Duodenal mucosa (tissue), 2 donors: ENCODE data around the gene REXO4.

ENCODE experiments used
- H3K27ac ChIP-seq: one replicate; pipeline ENCODE4 v1.7.0; 2013; ENCODE audit warnings: low read depth, low read length
- H3K27me3 ChIP-seq, 2 donors: one replicate each; pipeline ENCODE4 v1.7.0; 2013; ENCODE audit warnings: low read length in 2 of 2, control low read depth in 1 of 2; ENCODE audit not compliant: insufficient read depth in 2 of 2, control insufficient read depth in 1 of 2
- H3K36me3 ChIP-seq, 2 donors: one replicate each; pipeline ENCODE4 v1.7.0; 2013; ENCODE audit warnings: low read length in 2 of 2, control low read depth in 1 of 2; ENCODE audit not compliant: insufficient read depth in 2 of 2, control insufficient read depth in 1 of 2
- H3K4me1 ChIP-seq, 2 donors: one replicate each; pipeline ENCODE4 v1.7.0; 2013; ENCODE audit warnings: low read length in 2 of 2, control low read depth in 1 of 2; ENCODE audit not compliant: insufficient read depth in 2 of 2, control insufficient read depth in 1 of 2
- H3K4me3 ChIP-seq, 2 donors: one replicate each; pipeline ENCODE4 v1.7.0; 2013; ENCODE audit warnings: low read length in 2 of 2, low read depth in 1 of 2
- H3K9ac ChIP-seq, 2 donors: one replicate each; pipeline ENCODE4 v1.7.0; 2013; ENCODE audit warnings: low read length in 2 of 2, low read depth in 1 of 2
- H3K9me3 ChIP-seq, 2 donors: one replicate each; pipeline ENCODE4 v1.7.0; 2013; ENCODE audit warnings: low read length in 2 of 2, control low read depth in 1 of 2; ENCODE audit not compliant: control insufficient read depth in 1 of 2

REXO4 gene

GRCh38 chr9:133459476-133460404, 41.9 kb upstream of the REXO4 start, which contains the start of gene CACFD1:
TSS of gene CACFD1 (plus strand) at chr9:133459978. CDS start at chr9:133460067, 89 bp downstream.
- H3K27ac ChIP-seq, result peak within 1 kb of the TSS; percentile 98
- H3K27me3 ChIP-seq, result no peaks in the 10 kb centered on the region
- peak within 1 kb of the TSS; percentile 79 to 86 for H3K4me3 ChIP-seq
- peaks cover 0 to 9% of the 10 kb centered on the region in 2 donors for H3K36me3 ChIP-seq
- no peaks in the 10 kb centered on the region for H3K9me3 ChIP-seq
- H3K9ac ChIP-seq, result peak within 1 kb of the TSS; percentile 81 to 86
- H3K4me1 ChIP-seq, result peaks cover 20 to 21% of the 10 kb centered on the region in 2 donors

DNA sequence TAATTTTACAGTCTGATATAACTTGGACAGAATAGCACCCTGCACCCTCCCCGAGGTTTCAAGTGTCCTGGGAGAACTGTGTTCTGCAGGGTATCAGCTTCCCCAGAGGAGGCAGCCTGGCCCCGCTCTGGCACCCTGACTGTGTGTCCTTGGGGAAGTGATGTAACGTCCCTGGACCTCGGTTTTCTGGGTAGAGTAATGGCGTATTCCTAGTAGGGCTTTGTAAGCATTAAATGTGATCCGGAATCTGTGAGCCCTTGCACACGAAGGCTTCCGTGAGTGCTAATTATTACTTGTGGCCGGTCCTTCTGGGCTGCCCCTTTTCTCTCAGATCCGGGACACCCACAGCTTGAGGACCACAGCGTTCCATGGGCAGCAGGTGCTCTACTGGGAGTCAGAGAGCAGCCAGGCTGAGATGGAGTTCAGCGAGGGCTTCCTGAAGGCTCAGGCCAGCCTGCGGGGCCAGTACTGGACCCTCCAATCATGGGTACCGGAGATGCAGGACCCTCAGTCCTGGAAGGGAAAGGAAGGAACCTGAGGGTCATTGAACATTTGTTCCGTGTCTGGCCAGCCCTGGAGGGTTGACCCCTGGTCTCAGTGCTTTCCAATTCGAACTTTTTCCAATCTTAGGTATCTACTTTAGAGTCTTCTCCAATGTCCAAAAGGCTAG, 41.0 kb upstream of the REXO4 start:
- peak overlapping the region; percentile 58 to 75 for H3K4me3 ChIP-seq
- peaks cover 20 to 21% of the 10 kb centered on the region in 2 donors for H3K4me1 ChIP-seq
- no peaks in the 10 kb centered on the region for H3K9me3 ChIP-seq
- H3K27ac ChIP-seq, result no peak overlapping the region
- peaks cover 0 to 5% of the 10 kb centered on the region in 2 donors for H3K36me3 ChIP-seq
- H3K9ac ChIP-seq, result no peak overlapping the region
- H3K27me3 ChIP-seq, result no peaks in the 10 kb centered on the region

DNA sequence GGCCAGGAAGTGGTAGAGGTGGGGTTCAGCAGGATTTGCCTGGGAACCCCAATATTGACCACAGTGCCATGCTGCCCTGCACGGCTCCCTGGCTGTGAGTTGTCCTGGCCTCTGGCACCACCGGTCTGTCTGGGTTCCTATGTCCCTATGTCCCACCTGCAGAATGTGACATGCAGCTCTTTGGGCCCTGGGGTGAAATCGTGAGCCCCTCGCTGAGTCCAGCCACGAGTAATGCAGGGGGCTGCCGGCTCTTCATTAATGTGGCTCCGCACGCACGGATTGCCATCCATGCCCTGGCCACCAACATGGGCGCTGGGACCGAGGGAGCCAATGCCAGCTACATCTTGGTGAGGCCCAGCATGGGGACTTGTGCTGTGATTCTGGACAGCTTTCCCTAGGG, 39.9 kb upstream of the REXO4 start:
- peaks cover 20 to 21% of the 10 kb centered on the region in 2 donors for H3K4me1 ChIP-seq
- no peak overlapping the region for H3K4me3 ChIP-seq
- no peaks in the 10 kb centered on the region for H3K36me3 ChIP-seq
- H3K27me3 ChIP-seq, result no peaks in the 10 kb centered on the region
- H3K27ac ChIP-seq, result no peak overlapping the region
- H3K9ac ChIP-seq, result no peak overlapping the region
- no peaks in the 10 kb centered on the region for H3K9me3 ChIP-seq

DNA sequence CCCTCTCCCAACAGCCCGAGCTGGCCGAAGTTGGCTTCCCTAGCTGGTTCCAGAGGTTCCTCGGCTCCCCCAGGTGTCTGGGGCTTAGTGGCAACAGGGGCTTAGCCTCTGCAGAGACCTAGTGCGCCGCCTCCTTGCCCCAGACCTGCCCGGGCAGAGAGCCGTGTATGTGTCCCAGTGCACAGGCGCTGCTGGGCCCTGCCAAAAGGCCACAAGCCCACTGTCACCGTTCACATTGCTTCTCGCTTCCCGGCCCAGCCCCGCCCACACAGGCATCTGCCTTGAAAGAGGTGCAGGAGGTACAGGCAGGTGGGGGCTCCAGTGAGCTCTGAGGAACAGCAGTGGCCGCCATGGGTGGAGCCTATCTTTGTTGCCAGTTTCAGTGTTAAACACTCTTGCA, 39.4 kb upstream of the REXO4 start:
- Histone ChIP-seq H3K9me3 (no peaks in the 10 kb centered on the region), H3K4me1 (peaks cover 20 to 21% of the 10 kb centered on the region in 2 donors), H3K27ac (no peak overlapping the region), H3K4me3 (no peak overlapping the region), H3K36me3 (no peaks in the 10 kb centered on the region), H3K9ac (no peak overlapping the region), H3K27me3 (no peaks in the 10 kb centered on the region)

DNA sequence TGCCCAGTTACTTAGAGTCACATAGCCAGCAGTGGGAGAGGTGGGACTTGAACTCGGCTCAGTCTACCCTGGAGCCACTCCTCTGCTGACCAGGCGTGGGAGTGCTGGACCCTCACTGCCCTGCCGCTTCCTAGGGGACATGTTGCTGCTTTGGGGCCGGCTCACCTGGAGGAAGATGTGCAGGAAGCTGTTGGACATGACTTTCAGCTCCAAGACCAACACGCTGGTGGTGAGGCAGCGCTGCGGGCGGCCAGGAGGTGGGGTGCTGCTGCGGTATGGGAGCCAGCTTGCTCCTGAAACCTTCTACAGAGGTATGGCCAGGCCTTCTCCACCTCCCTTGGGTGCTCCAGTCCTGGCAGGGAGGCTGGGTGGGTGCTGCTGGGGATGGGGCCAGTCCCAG, 38.6 kb upstream of the REXO4 start:
- H3K9ac ChIP-seq, result no peak overlapping the region
- no peak overlapping the region for H3K4me3 ChIP-seq
- H3K36me3 ChIP-seq, result no peaks in the 10 kb centered on the region
- no peak overlapping the region for H3K27ac ChIP-seq
- H3K4me1 ChIP-seq, result peaks cover 15 to 18% of the 10 kb centered on the region in 2 donors
- no peaks in the 10 kb centered on the region for H3K9me3 ChIP-seq
- H3K27me3 ChIP-seq, result no peaks in the 10 kb centered on the region

GRCh38 chr9:133455936-133456335, 38.1 kb upstream of the REXO4 start:
- H3K36me3 ChIP-seq, result no peaks in the 10 kb centered on the region
- no peak overlapping the region for H3K9ac ChIP-seq
- no peak overlapping the region for H3K27ac ChIP-seq
- no peak overlapping the region for H3K4me3 ChIP-seq
- H3K4me1 ChIP-seq, result peaks cover 10 to 14% of the 10 kb centered on the region in 2 donors
- no peaks in the 10 kb centered on the region for H3K9me3 ChIP-seq
- H3K27me3 ChIP-seq, result no peaks in the 10 kb centered on the region

- H3K9ac ChIP-seq, result no peak overlapping the region
- no peak overlapping the region for H3K4me3 ChIP-seq
- no peaks in the 10 kb centered on the region for H3K36me3 ChIP-seq
- H3K4me1 ChIP-seq, result peaks cover 7% of the 10 kb centered on the region in 2 donors
- H3K27ac ChIP-seq, result no peak overlapping the region
- no peaks in the 10 kb centered on the region for H3K9me3 ChIP-seq
- no peaks in the 10 kb centered on the region for H3K27me3 ChIP-seq
These were observed 37.3 kb upstream of the REXO4 start for GRCh38 chr9:133454943-133455673.

GRCh38 chr9:133454325-133454724, 36.5 kb upstream of the REXO4 start:
- no peak overlapping the region for H3K4me3 ChIP-seq
- no peaks in the 10 kb centered on the region for H3K27me3 ChIP-seq
- H3K4me1 ChIP-seq, result peaks cover 6 to 7% of the 10 kb centered on the region in 2 donors
- H3K9ac ChIP-seq, result no peak overlapping the region
- no peaks in the 10 kb centered on the region for H3K9me3 ChIP-seq
- no peak overlapping the region for H3K27ac ChIP-seq
- no peaks in the 10 kb centered on the region for H3K36me3 ChIP-seq

GRCh38 chr9:133453651-133454050, 35.8 kb upstream of the REXO4 start:
- no peaks in the 10 kb centered on the region for H3K9me3 ChIP-seq
- H3K9ac ChIP-seq, result no peak overlapping the region
- no peak overlapping the region for H3K4me3 ChIP-seq
- H3K4me1 ChIP-seq, result peaks cover 0 to 5% of the 10 kb centered on the region in 2 donors
- H3K27me3 ChIP-seq, result no peaks in the 10 kb centered on the region
- H3K36me3 ChIP-seq, result no peaks in the 10 kb centered on the region
- H3K27ac ChIP-seq, result no peak overlapping the region
